ENCODE results near the gene TESPA1.

GRCh38 chr12:54977857-54978256 lies 6.7 kb downstream of the TESPA1 start:
- TF ChIP-seq MLX (CRISPR knock-in tag; IDR thresholded peaks at IDR 0.05) (no peak), CTCF (IDR thresholded peaks at IDR 0.05) (no peak), TEAD4 (CRISPR knock-in tag; IDR thresholded peaks at IDR 0.05) (no peak)
- TF ChIP-seq, protein P1, sequence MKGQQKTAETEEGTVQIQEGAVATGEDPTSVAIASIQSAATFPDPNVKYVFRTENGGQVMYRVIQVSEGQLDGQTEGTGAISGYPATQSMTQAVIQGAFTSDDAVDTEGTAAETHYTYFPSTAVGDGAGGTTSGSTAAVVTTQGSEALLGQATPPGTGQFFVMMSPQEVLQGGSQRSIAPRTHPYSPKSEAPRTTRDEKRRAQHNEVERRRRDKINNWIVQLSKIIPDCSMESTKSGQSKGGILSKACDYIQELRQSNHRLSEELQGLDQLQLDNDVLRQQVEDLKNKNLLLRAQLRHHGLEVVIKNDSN (CRISPR knock-in tag; IDR thresholded peaks at IDR 0.05), result no peak
- TF ChIP-seq, protein P2, sequence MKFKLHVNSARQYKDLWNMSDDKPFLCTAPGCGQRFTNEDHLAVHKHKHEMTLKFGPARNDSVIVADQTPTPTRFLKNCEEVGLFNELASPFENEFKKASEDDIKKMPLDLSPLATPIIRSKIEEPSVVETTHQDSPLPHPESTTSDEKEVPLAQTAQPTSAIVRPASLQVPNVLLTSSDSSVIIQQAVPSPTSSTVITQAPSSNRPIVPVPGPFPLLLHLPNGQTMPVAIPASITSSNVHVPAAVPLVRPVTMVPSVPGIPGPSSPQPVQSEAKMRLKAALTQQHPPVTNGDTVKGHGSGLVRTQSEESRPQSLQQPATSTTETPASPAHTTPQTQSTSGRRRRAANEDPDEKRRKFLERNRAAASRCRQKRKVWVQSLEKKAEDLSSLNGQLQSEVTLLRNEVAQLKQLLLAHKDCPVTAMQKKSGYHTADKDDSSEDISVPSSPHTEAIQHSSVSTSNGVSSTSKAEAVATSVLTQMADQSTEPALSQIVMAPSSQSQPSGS (CRISPR knock-in tag; IDR thresholded peaks at IDR 0.05; ENCODE audit: borderline replicate concordance, low read depth), result no peak
